Measurements from ENCODE around the gene TMCC1. TPM values are rescaled to one million over a fixed set of nuclear protein-coding genes. Genes with fewer than 3 reads are reported as not detected.

Gene TMCC1
- total and polyA plus RNA-seq, 4 donors: 4.6 to 44.2 (median 24.0) TPM

- Histone ChIP-seq H3K4me1 (ENCODE audit: control insufficient read depth in 1 of 2, insufficient read depth in 2 of 2, low read length in 2 of 2) (no peaks in the 10 kb centered on the region), H3K4me3 (ENCODE audit: low read length in 2 of 2) (no peak overlapping the region), H3K9me3 (ENCODE audit: control insufficient read depth, low read length) (no peaks in the 10 kb centered on the region), H3K27ac (ENCODE audit: low read depth in 1 of 2, low read length in 2 of 2) (no peak overlapping the region), H3K27me3 (ENCODE audit: control insufficient read depth in 1 of 2, insufficient read depth in 2 of 2, low read length in 1 of 2) (no peaks in the 10 kb centered on the region), H3K36me3 (ENCODE audit: control insufficient read depth in 1 of 2, insufficient read depth in 2 of 2, low read length in 1 of 2) (no peaks in the 10 kb centered on the region)
- intact Hi-C loops (cut with DNase I): no loop called here
- no peak for ATAC-seq (ENCODE audit: low FRiP score)
- WGBS, 2 donors: 74 to 78% methylated on average over 4 of the region's 4 CpGs
- no peak for DNase-seq
Measured at GRCh38 chr3:129747136-129747535, 146.4 kb downstream of the TMCC1 start.

- ATAC-seq (ENCODE audit: low FRiP score): no peak
- intact Hi-C loops (cut with DNase I): no loop called here
- H3K4me3 ChIP-seq (ENCODE audit: low read length in 2 of 2): no peak overlapping the region
- DNase-seq: no peak
- H3K9me3 ChIP-seq (ENCODE audit: control insufficient read depth, low read length): no peaks in the 10 kb centered on the region
- no peak overlapping the region for H3K27ac ChIP-seq (ENCODE audit: low read depth in 1 of 2, low read length in 2 of 2)
- H3K27me3 ChIP-seq (ENCODE audit: control insufficient read depth in 1 of 2, insufficient read depth in 2 of 2, low read length in 1 of 2): no peaks in the 10 kb centered on the region
- H3K36me3 ChIP-seq (ENCODE audit: control insufficient read depth in 1 of 2, insufficient read depth in 2 of 2, low read length in 1 of 2): no peaks in the 10 kb centered on the region
- H3K4me1 ChIP-seq (ENCODE audit: control insufficient read depth in 1 of 2, insufficient read depth in 2 of 2, low read length in 2 of 2): no peaks in the 10 kb centered on the region
Measured at GRCh38 chr3:129746629-129747028, 146.9 kb downstream of the TMCC1 start.

- WGBS, 2 donors: 25 to 44% methylated on average over 2 of the region's 2 CpGs
- no peak overlapping the region for H3K27ac ChIP-seq (ENCODE audit: low read depth in 1 of 2, low read length in 2 of 2)
- intact Hi-C loops (cut with DNase I): no loop called here
Measured at GRCh38 chr3:129745253-129745652, 148.3 kb downstream of the TMCC1 start.

GRCh38 chr3:129741794-129742193 is 151.7 kb downstream of the TMCC1 start:
- intact Hi-C loops (cut with DNase I): no loop called here
- H3K9me3 ChIP-seq (ENCODE audit: control insufficient read depth, low read length): no peaks in the 10 kb centered on the region
- 95 to 97% methylated on average over 2 of the region's 2 CpGs for WGBS, 2 donors

More at GRCh38 chr3:129745253-129745652, 148.3 kb downstream of the TMCC1 start:
- Histone ChIP-seq H3K36me3 (ENCODE audit: control insufficient read depth in 1 of 2, insufficient read depth in 2 of 2, low read length in 1 of 2) (no peaks in the 10 kb centered on the region), H3K27me3 (ENCODE audit: control insufficient read depth in 1 of 2, insufficient read depth in 2 of 2, low read length in 1 of 2) (no peaks in the 10 kb centered on the region), H3K9me3 (ENCODE audit: control insufficient read depth, low read length) (no peaks in the 10 kb centered on the region), H3K4me3 (ENCODE audit: low read length in 2 of 2) (no peak overlapping the region), H3K4me1 (ENCODE audit: control insufficient read depth in 1 of 2, insufficient read depth in 2 of 2, low read length in 2 of 2) (no peaks in the 10 kb centered on the region)
- no peak for DNase-seq
- no peak for ATAC-seq (ENCODE audit: low FRiP score)

GRCh38 chr3:129740090-129740489 is 153.4 kb downstream of the TMCC1 start:
- H3K27me3 ChIP-seq (ENCODE audit: control insufficient read depth in 1 of 2, insufficient read depth in 2 of 2, low read length in 1 of 2): no peaks in the 10 kb centered on the region
- H3K27ac ChIP-seq (ENCODE audit: low read depth in 1 of 2, low read length in 2 of 2): no peak overlapping the region
- H3K36me3 ChIP-seq (ENCODE audit: control insufficient read depth in 1 of 2, insufficient read depth in 2 of 2, low read length in 1 of 2): no peaks in the 10 kb centered on the region
- peaks cover 0 to 2% of the 10 kb centered on the region in 2 donors for H3K4me1 ChIP-seq (ENCODE audit: control insufficient read depth in 1 of 2, insufficient read depth in 2 of 2, low read length in 2 of 2)
- no peak overlapping the region for H3K4me3 ChIP-seq (ENCODE audit: low read length in 2 of 2)
- DNase-seq (no peak), ATAC-seq (ENCODE audit: low FRiP score) (no peak)
- intact Hi-C loops (cut with DNase I): no loop called here
- no peaks in the 10 kb centered on the region for H3K9me3 ChIP-seq (ENCODE audit: control insufficient read depth, low read length)
- WGBS, 2 donors: 82 to 83% methylated on average over 3 of the region's 3 CpGs

More at GRCh38 chr3:129741794-129742193, 151.7 kb downstream of the TMCC1 start:
- Histone ChIP-seq H3K27me3 (ENCODE audit: control insufficient read depth in 1 of 2, insufficient read depth in 2 of 2, low read length in 1 of 2) (no peaks in the 10 kb centered on the region), H3K4me3 (ENCODE audit: low read length in 2 of 2) (no peak overlapping the region), H3K4me1 (ENCODE audit: control insufficient read depth in 1 of 2, insufficient read depth in 2 of 2, low read length in 2 of 2) (peaks cover 0 to 2% of the 10 kb centered on the region in 2 donors), H3K36me3 (ENCODE audit: control insufficient read depth in 1 of 2, insufficient read depth in 2 of 2, low read length in 1 of 2) (no peaks in the 10 kb centered on the region), H3K27ac (ENCODE audit: low read depth in 1 of 2, low read length in 2 of 2) (no peak overlapping the region)
- ATAC-seq (ENCODE audit: low FRiP score) (no peak), DNase-seq (no peak)

GRCh38 chr3:129739634-129740033 is 153.9 kb downstream of the TMCC1 start:
- intact Hi-C loops (cut with DNase I): no loop called here
- DNase-seq (no peak), ATAC-seq (ENCODE audit: low FRiP score) (no peak)
- H3K4me1 ChIP-seq (ENCODE audit: control insufficient read depth in 1 of 2, insufficient read depth in 2 of 2, low read length in 2 of 2): peaks cover 0 to 2% of the 10 kb centered on the region in 2 donors
- H3K27me3 ChIP-seq (ENCODE audit: control insufficient read depth in 1 of 2, insufficient read depth in 2 of 2, low read length in 1 of 2): no peaks in the 10 kb centered on the region
- H3K4me3 ChIP-seq (ENCODE audit: low read length in 2 of 2): no peak overlapping the region
- WGBS, 2 donors: 96% methylated on average over 3 of the region's 3 CpGs
- no peaks in the 10 kb centered on the region for H3K36me3 ChIP-seq (ENCODE audit: control insufficient read depth in 1 of 2, insufficient read depth in 2 of 2, low read length in 1 of 2)
- no peak overlapping the region for H3K27ac ChIP-seq (ENCODE audit: low read depth in 1 of 2, low read length in 2 of 2)
- no peaks in the 10 kb centered on the region for H3K9me3 ChIP-seq (ENCODE audit: control insufficient read depth, low read length)

- Histone ChIP-seq H3K36me3 (ENCODE audit: control insufficient read depth in 1 of 2, insufficient read depth in 2 of 2, low read length in 1 of 2) (no peaks in the 10 kb centered on the region), H3K27ac (ENCODE audit: low read depth in 1 of 2, low read length in 2 of 2) (no peak overlapping the region), H3K4me3 (ENCODE audit: low read length in 2 of 2) (no peak overlapping the region), H3K27me3 (ENCODE audit: control insufficient read depth in 1 of 2, insufficient read depth in 2 of 2, low read length in 1 of 2) (no peaks in the 10 kb centered on the region), H3K9me3 (ENCODE audit: control insufficient read depth, low read length) (no peaks in the 10 kb centered on the region), H3K4me1 (ENCODE audit: control insufficient read depth in 1 of 2, insufficient read depth in 2 of 2, low read length in 2 of 2) (peaks cover 0 to 2% of the 10 kb centered on the region in 2 donors)
- 93 to 94% methylated on average over 5 of the region's 5 CpGs for WGBS, 2 donors
- no peak for DNase-seq
- intact Hi-C loops (cut with DNase I): no loop called here
- ATAC-seq (ENCODE audit: low FRiP score): no peak
Measured at GRCh38 chr3:129738172-129738571, 155.3 kb downstream of the TMCC1 start.

GRCh38 chr3:129736070-129736469 is 157.4 kb downstream of the TMCC1 start:
- 76 to 89% methylated on average over 2 of the region's 2 CpGs for WGBS, 2 donors
- no peak for ATAC-seq (ENCODE audit: low FRiP score)
- H3K4me1 ChIP-seq (ENCODE audit: control insufficient read depth in 1 of 2, insufficient read depth in 2 of 2, low read length in 2 of 2): peaks cover 0 to 2% of the 10 kb centered on the region in 2 donors

GRCh38 chr3:129735638-129736037 is 157.9 kb downstream of the TMCC1 start:
- ATAC-seq (ENCODE audit: low FRiP score): no peak
- Histone ChIP-seq H3K27me3 (ENCODE audit: control insufficient read depth in 1 of 2, insufficient read depth in 2 of 2, low read length in 1 of 2) (no peaks in the 10 kb centered on the region), H3K27ac (ENCODE audit: low read depth in 1 of 2, low read length in 2 of 2) (no peak overlapping the region), H3K36me3 (ENCODE audit: control insufficient read depth in 1 of 2, insufficient read depth in 2 of 2, low read length in 1 of 2) (no peaks in the 10 kb centered on the region), H3K9me3 (ENCODE audit: control insufficient read depth, low read length) (no peaks in the 10 kb centered on the region), H3K4me3 (ENCODE audit: low read length in 2 of 2) (no peak overlapping the region), H3K4me1 (ENCODE audit: control insufficient read depth in 1 of 2, insufficient read depth in 2 of 2, low read length in 2 of 2) (peaks cover 0 to 2% of the 10 kb centered on the region in 2 donors)
- WGBS, 2 donors: 59 to 65% methylated on average over 4 of the region's 4 CpGs
- intact Hi-C loops (cut with DNase I): no loop called here
- DNase-seq: no peak

More at GRCh38 chr3:129736070-129736469, 157.4 kb downstream of the TMCC1 start:
- no peaks in the 10 kb centered on the region for H3K27me3 ChIP-seq (ENCODE audit: control insufficient read depth in 1 of 2, insufficient read depth in 2 of 2, low read length in 1 of 2)
- DNase-seq: no peak
- no peak overlapping the region for H3K4me3 ChIP-seq (ENCODE audit: low read length in 2 of 2)
- no peak overlapping the region for H3K27ac ChIP-seq (ENCODE audit: low read depth in 1 of 2, low read length in 2 of 2)
- no peaks in the 10 kb centered on the region for H3K36me3 ChIP-seq (ENCODE audit: control insufficient read depth in 1 of 2, insufficient read depth in 2 of 2, low read length in 1 of 2)
- no peaks in the 10 kb centered on the region for H3K9me3 ChIP-seq (ENCODE audit: control insufficient read depth, low read length)
- intact Hi-C loops (cut with DNase I): no loop called here
